Psoas muscle (tissue), 8 donors: ENCODE results near the gene ANP32E. TPM values are rescaled to one million over a fixed set of nuclear protein-coding genes. Genes with fewer than 3 reads are reported as not detected.
"Not testable (repeated sequence)": the region's sequence is repeated elsewhere in the genome, so short reads cannot be mapped to it uniquely, and the experiment has no call there.

ENCODE experiments used
- ATAC-seq, 4 donors: fragments of 200-7000 bp; cut with Tn5 transposase; one replicate each; pipeline ENCODE4 v1.9.1; 2020; ENCODE audit warnings: moderate library complexity in 3 of 4, mild to moderate bottlenecking in 2 of 4
- DNase-seq, 2 donors: peaks; one replicate each; pipeline ENCODE4 v3.0.0-alpha.2; 2020
- H3K27ac ChIP-seq: fragments of 200-600 bp; one replicate; pipeline ENCODE4 v1.8.0; 2022
- H3K27me3 ChIP-seq, 3 donors: fragments of 200-600 bp in 1 of 3; one replicate each; pipeline versions ENCODE4 v1.6.1 to v1.8.0; 2013 to 2022; ENCODE audit warnings: low read length in 2 of 3, mild to moderate bottlenecking in 2 of 3, moderate library complexity in 1 of 3; ENCODE audit not compliant: insufficient read depth in 3 of 3
- H3K36me3 ChIP-seq, 2 donors: fragments of 200-600 bp in 1 of 2; one replicate each; pipeline versions ENCODE4 v1.6.1 to v1.8.0; 2013 to 2022; ENCODE audit warnings: low read depth in 1 of 2, mild to moderate bottlenecking in 1 of 2, moderate library complexity in 1 of 2; ENCODE audit not compliant: insufficient read depth in 1 of 2
- H3K4me1 ChIP-seq: fragments of 200-600 bp; one replicate; pipeline ENCODE4 v1.8.0; 2022
- H3K4me3 ChIP-seq: fragments of 200-600 bp; one replicate; pipeline ENCODE4 v1.8.0; 2022; ENCODE audit warnings: mild to moderate bottlenecking
- H3K9me3 ChIP-seq: fragments of 200-600 bp; one replicate; pipeline ENCODE4 v1.8.0; 2022
- WGBS, 3 donors: extraction: QIAGEN DNeasy Blood & Tissue Kit; methylation state at CpG; one replicate each; pipeline versions ENCODE4 v1.1.6 to v1.1.7; 2013; 5-methylcytosine and 5-hydroxymethylcytosine counted together
- intact Hi-C, 2 donors: fragments of 100-400 bp; cut with DNase I; formaldehyde crosslinking; loops; one replicate each; pipeline versions ENCODE4 v1.11.0 to v1.14.2; 2022
- polyA plus RNA-seq, 3 donors: library from polyadenylated mRNA; stranded (reverse); fragments of 200-250 nt; gene quantifications; one replicate each; pipeline ENCODE4 v1.2.3, GENCODE V29; 2013
- total RNA-seq, 4 donors: library from RNA; stranded (reverse); fragmentation: NEBNext Ultra II Directional in 2 of 4; extraction: Animal tissue kit (Norgen Biotek cat#: 25700) in 2 of 4; gene quantifications; one replicate each; pipeline versions ENCODE4 v1.2.1 to v1.2.4, GENCODE V29; 2021 to 2023
- TF ChIP-seq, protein P1 (sequence below): fragments of 200-600 bp; IDR thresholded peaks from one replicate; pipeline ENCODE4 v1.8.0; 2022; ENCODE audit warnings: antibody characterized with exemption
- donor health status: healthy with polysubstance abuse.
- donor health status: DM: no; HTN: no; CAD: no; lungs with moderate emphysema.
- donor health status: Bipolar disorder and iron deficiency.
- donor health status: healthy.
- donor health status: DM: yes; HTN: yes; CAD: no.
- donor health status: DM: no; HTN: no; CAD: no.
- donor health status: DM: no; HTN: no; CAD: no.
- donor health status: DM: yes; HTN: yes; CAD: no.

ANP32E gene
- total and polyA plus RNA-seq, 7 donors = 14.4 to 93.0 (median 27.4) TPM

DNA sequence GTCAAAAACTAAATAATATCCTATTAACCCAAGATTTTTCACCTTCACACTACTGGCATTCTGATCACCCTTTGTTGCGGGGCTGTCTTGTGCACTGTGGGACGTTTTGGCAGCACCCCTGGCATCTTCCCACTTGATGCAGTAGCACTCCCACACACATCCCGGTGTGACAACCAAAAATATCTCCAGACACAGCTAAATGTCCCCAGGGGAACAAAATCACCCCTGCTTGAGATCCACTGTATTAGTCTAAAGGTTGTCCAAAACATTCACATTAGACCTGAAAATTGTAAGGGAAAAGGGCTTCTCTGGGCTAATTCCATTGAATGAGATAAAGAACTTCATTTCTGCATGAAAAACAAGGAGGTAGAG, 48.4 kb downstream of the ANP32E start:
- TF ChIP-seq, protein P1, sequence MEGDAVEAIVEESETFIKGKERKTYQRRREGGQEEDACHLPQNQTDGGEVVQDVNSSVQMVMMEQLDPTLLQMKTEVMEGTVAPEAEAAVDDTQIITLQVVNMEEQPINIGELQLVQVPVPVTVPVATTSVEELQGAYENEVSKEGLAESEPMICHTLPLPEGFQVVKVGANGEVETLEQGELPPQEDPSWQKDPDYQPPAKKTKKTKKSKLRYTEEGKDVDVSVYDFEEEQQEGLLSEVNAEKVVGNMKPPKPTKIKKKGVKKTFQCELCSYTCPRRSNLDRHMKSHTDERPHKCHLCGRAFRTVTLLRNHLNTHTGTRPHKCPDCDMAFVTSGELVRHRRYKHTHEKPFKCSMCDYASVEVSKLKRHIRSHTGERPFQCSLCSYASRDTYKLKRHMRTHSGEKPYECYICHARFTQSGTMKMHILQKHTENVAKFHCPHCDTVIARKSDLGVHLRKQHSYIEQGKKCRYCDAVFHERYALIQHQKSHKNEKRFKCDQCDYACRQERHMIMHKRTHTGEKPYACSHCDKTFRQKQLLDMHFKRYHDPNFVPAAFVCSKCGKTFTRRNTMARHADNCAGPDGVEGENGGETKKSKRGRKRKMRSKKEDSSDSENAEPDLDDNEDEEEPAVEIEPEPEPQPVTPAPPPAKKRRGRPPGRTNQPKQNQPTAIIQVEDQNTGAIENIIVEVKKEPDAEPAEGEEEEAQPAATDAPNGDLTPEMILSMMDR = no peak
- intact Hi-C loops = no loop called here
- Histone ChIP-seq H3K27ac (no peak overlapping the region), H3K9me3 (no peaks in the 10 kb centered on the region), H3K27me3 (no peaks in the 10 kb centered on the region), H3K36me3 (no peaks in the 10 kb centered on the region), H3K4me1 (no peaks in the 10 kb centered on the region), H3K4me3 (no peak overlapping the region)
- ATAC-seq = peak in 3 of 4 donors; percentile 14 to 40 (median 31)
- 6 to 12% (median 10%) methylated on average over 3 of the region's 3 CpGs for WGBS, 3 donors
- no peak for DNase-seq

DNA sequence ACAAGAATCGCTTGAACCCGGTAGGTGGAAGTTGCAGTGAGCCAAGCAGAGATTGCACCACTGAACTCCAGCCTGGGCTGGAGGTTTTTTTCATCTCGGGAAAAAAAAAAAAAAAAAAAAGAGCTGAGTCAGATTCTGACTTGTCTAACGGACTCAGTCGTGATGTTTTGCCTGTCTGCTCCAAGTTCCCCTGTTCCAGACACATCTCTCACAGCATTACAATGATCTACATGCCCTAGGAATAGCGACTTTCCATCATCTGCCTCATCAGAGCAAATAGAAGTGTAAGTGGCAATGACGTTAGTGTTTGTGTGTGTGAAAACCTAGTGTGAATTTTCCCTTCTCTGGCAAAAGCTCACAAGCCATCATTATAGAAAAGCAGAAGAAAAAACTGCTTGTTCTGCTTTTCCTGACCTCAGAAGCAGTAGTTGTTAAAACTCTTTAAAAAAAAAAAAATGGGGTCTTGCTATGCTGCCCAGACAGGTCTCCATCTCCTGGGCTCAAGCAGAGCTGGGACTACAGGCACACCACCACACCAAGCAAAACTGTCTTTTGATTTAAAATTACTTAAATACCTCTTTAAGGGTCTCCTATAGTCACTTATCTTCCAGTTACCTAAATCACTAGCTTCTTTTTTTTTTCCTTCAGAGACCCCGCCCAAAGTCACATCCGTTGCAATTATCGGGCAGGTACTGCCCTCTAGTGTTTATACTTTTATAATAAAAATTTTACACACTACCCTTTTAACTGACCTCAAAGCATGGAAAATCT, 48.9 kb downstream of the ANP32E start:
- Histone ChIP-seq H3K9me3 (no peaks in the 10 kb centered on the region), H3K36me3 (no peaks in the 10 kb centered on the region), H3K4me3 (no peak overlapping the region), H3K27me3 (no peaks in the 10 kb centered on the region), H3K27ac (no peak overlapping the region), H3K4me1 (no peaks in the 10 kb centered on the region)
- intact Hi-C loops = no loop called here
- ATAC-seq (peak; percentile 34 to 73 (median 44)), DNase-seq (no peak)
- TF ChIP-seq, protein P1 = peak; percentile 55
- WGBS, 3 donors = 35 to 49% (median 37%) methylated on average over 10 of the region's 10 CpGs

DNA sequence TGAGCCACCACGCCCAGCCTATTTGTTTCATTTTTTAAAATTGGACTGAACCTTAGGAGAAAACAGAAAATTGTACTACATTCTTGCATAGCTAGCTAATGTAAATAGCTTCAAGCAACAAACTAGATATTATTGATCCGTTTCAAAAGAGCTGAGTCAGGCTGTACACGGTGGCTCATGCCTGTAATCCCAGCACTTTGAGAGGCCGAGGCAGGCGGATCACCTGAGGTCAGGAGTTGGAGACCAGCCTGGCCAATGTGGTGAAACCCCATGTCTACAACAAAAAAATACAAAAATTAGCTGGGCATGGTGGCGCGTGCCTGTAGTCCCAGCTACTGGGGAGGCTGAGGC, 49.5 kb downstream of the ANP32E start:
- ATAC-seq = peak in 1 of 4 donors; percentile 19
- H3K36me3 ChIP-seq, H3K27me3 ChIP-seq, H3K4me1 ChIP-seq, DNase-seq, intact Hi-C loops, H3K27ac ChIP-seq, H3K9me3 ChIP-seq, H3K4me3 ChIP-seq: not testable (repeated sequence)
- WGBS, 3 donors = 87 to 88% (median 87%) methylated on average over 7 of the region's 7 CpGs

DNA sequence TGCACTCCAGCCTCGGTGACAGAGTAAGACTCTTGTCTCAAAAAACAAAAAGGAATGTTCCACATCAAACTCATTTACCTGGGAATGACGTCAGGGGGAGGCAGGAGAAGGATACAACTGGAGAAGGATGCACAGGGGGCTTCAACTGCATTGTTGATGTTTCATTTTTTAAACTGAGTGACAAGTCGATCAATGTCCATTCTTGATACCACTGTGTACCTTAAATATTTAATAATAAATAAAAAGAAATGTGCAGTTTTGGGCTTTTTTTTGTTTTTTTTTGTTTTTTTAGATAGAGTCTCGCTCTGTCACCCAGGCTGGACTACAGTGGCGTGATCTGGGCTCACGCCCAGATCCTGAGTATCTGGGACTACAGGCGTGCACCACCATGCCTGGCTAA, 50.4 kb downstream of the ANP32E start:
- no peaks in the 10 kb centered on the region for H3K27me3 ChIP-seq
- TF ChIP-seq, protein P1 = no peak
- H3K9me3 ChIP-seq = no peaks in the 10 kb centered on the region
- DNase-seq = no peak
- H3K4me3 ChIP-seq = no peak overlapping the region
- no peak for ATAC-seq
- H3K4me1 ChIP-seq = no peaks in the 10 kb centered on the region
- intact Hi-C loops = no loop called here
- H3K27ac ChIP-seq = no peak overlapping the region
- no peaks in the 10 kb centered on the region for H3K36me3 ChIP-seq
- WGBS, 3 donors = 85 to 93% (median 90%) methylated on average over 7 of the region's 7 CpGs

DNA sequence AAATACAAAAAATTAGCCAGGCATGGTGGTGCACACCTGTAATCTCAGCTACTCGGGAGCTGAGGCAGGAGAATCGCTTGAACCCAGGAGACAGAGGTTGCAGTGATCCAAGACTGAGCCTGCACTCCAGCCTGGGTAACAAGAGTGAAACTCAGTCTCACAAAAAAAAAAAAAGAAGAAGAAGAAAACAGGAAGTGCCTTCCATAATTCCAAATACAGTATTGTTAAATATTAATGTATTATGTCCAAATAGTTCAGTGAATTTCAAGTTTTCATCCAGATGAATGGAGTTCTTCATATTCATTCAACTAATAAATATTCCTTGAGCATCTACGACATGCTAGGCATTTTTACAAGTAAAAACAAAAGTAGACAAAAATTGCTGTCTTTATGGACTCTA, 52.9 kb downstream of the ANP32E start:
- H3K4me1 ChIP-seq = no peaks in the 10 kb centered on the region
- intact Hi-C loops = no loop called here

More for the DNA sequence above, 52.9 kb downstream of the ANP32E start:
- Histone ChIP-seq H3K4me3 (no peak overlapping the region), H3K27ac (no peak overlapping the region), H3K36me3 (no peaks in the 10 kb centered on the region), H3K27me3 (no peaks in the 10 kb centered on the region), H3K9me3 (no peaks in the 10 kb centered on the region)
- 80 to 90% (median 83%) methylated on average over 3 of the region's 3 CpGs for WGBS, 3 donors
- DNase-seq = no peak
- TF ChIP-seq, protein P1 = no peak
- ATAC-seq = no peak
